GM12878 (cell line): ENCODE measurements around the gene DCAF8. TPM values are rescaled to one million over a fixed set of nuclear protein-coding genes. Genes with fewer than 3 reads are reported as not detected.

ENCODE experiments used
- ATAC-seq: fragments of 200-7000 bp; cut with Tn5 transposase; 3 replicates; pipeline ENCODE4 v1.9.1; 2020; ENCODE audit warnings: mild to moderate bottlenecking, moderate library complexity
- BruUV-seq: library from RNA; stranded (reverse); fragments of 400-500 nt; replicated peaks from 2 replicates; lab custom pipeline; 2021; lab: Mats Ljungman, UMichigan
- CTCF ChIA-PET: fragments of 300-600 bp; sonication (Branson Sonifier 250); formaldehyde crosslinking; extraction: SDS; loops from one replicate; lab custom pipeline; 2021; ENCODE audit warnings: inconsistent platforms; lab: Yijun Ruan, JAX
- POLR2A ChIA-PET: fragments of 350-600 bp; formaldehyde crosslinking; extraction: SDS; loops from one replicate; lab custom pipeline; 2021; ENCODE audit warnings: inconsistent platforms; lab: Charles Lee
- RAD21 ChIA-PET: fragments of 300-600 bp; sonication (Branson Sonifier 250); formaldehyde crosslinking; loops from one replicate; lab custom pipeline; 2023; ENCODE audit warnings: antibody characterized with exemption; ENCODE audit not compliant: unreplicated experiment; lab: Charles Lee
- SMC1A ChIA-PET: fragments of 300-600 bp; sonication (Branson Sonifier 250); formaldehyde crosslinking; loops from one replicate; lab custom pipeline; 2023; ENCODE audit not compliant: unreplicated experiment, uncharacterized antibody; lab: Charles Lee
- DNase-seq: peaks from one replicate; pipeline ENCODE4 v3.0.0-alpha.2; 2011; ENCODE audit warnings: low read depth, low spot score
- FAIRE-seq: peaks from 3 replicates; lab custom pipeline; 2011; peaks lifted over from hg19 to GRCh38; lab: Jason Lieb, UNC
- H2AFZ ChIP-seq: 2 replicates; pipeline ENCODE4 v1.6.0; 2011; ENCODE audit warnings: low read depth, low read length, control low read depth; ENCODE audit not compliant: control insufficient read depth
- H3K27ac ChIP-seq: 2 replicates; pipeline ENCODE4 v1.5.1; 2011; ENCODE audit warnings: control low read depth; ENCODE audit not compliant: control insufficient read depth, insufficient read depth
- H3K27me3 ChIP-seq, 2 experiments: replicated peaks in 1 of 2; 2 replicates each; pipeline versions ENCODE4 v1.6.0 to v1.6.1; 2011; ENCODE audit warnings: low read length in 1 of 2; ENCODE audit not compliant: control insufficient read depth in 2 of 2, insufficient read depth in 2 of 2
- H3K36me3 ChIP-seq, 2 experiments: 2 replicates each; pipeline ENCODE4 v1.5.1; 2011; ENCODE audit warnings: low read length in 1 of 2; ENCODE audit not compliant: control insufficient read depth in 2 of 2, insufficient read depth in 2 of 2
- H3K4me1 ChIP-seq: 2 replicates; pipeline ENCODE4 v1.6.1; 2011; ENCODE audit warnings: mild to moderate bottlenecking, low read length, moderate library complexity, mixed read lengths; ENCODE audit not compliant: control insufficient read depth, insufficient read depth
- H3K4me2 ChIP-seq: 2 replicates; pipeline ENCODE4 v1.6.0; 2011; ENCODE audit warnings: control low read depth; ENCODE audit not compliant: control insufficient read depth, insufficient read depth
- H3K4me3 ChIP-seq: fragments of 200-600 bp; sonication (generic); 2 replicates; pipeline ENCODE4 v1.5.1; 2016
- H3K79me2 ChIP-seq: 2 replicates; pipeline ENCODE4 v1.6.0; 2011; ENCODE audit warnings: low read length; ENCODE audit not compliant: control insufficient read depth, insufficient read depth
- H3K9ac ChIP-seq: 2 replicates; pipeline ENCODE4 v1.8.0; 2011; ENCODE audit warnings: low read length, control low read depth, mixed read lengths; ENCODE audit not compliant: control insufficient read depth, insufficient read depth
- H3K9me3 ChIP-seq: replicated peaks from 3 replicates; pipeline ENCODE4 v1.5.1; 2011; ENCODE audit warnings: mild to moderate bottlenecking, low read length; ENCODE audit not compliant: control insufficient read depth, insufficient read depth
- H4K20me1 ChIP-seq: 2 replicates; pipeline ENCODE4 v1.6.0; 2011; ENCODE audit not compliant: control insufficient read depth, insufficient read depth
- BCL3 ChIP-seq: IDR thresholded peaks from 2 replicates; pipeline ENCODE4 v1.6.1; 2011; ENCODE audit warnings: borderline replicate concordance, low read depth, mild to moderate bottlenecking, moderate library complexity, low read length; ENCODE audit not compliant: insufficient read depth, poor library complexity, severe bottlenecking
- CEBPB ChIP-seq, 2 experiments: fragments of 150-350 bp in 1 of 2; IDR thresholded peaks; 2 replicates each; pipeline ENCODE4 v1.6.1; 2012 to 2014; ENCODE audit warnings: low read depth in 2 of 2, low read length in 2 of 2, borderline replicate concordance in 1 of 2, inconsistent platforms in 1 of 2
- CHD4 ChIP-seq: fragments of 200-600 bp; sonication (generic); IDR thresholded peaks from 2 replicates; pipeline ENCODE4 v1.6.1; 2016; ENCODE audit warnings: mild to moderate bottlenecking
- HDAC6 ChIP-seq: fragments of 200-600 bp; sonication (generic); IDR thresholded peaks from one replicate; pipeline ENCODE4 v1.8.0; 2017; ENCODE audit warnings: antibody characterized with exemption; ENCODE audit not compliant: unreplicated experiment
- NFXL1 ChIP-seq: fragments of 450-650 bp; IDR thresholded peaks from 2 replicates; pipeline ENCODE4 v1.6.1; 2017; ENCODE audit warnings: antibody characterized with exemption, mild to moderate bottlenecking, borderline replicate concordance
- NR2C1 ChIP-seq: fragments of 450-650 bp; IDR thresholded peaks from 2 replicates; pipeline ENCODE4 v1.6.1; 2017; ENCODE audit warnings: antibody characterized with exemption, mild to moderate bottlenecking, moderate library complexity
- PML ChIP-seq: IDR thresholded peaks from 2 replicates; pipeline ENCODE4 v1.6.1; 2012; ENCODE audit warnings: low read length, inconsistent platforms
- RBBP5 ChIP-seq: fragments of 200-600 bp; sonication (generic); conservative IDR thresholded peaks from 2 replicates; pipeline ENCODE4 v1.6.1; 2016
- SKIL ChIP-seq: fragments of 450-650 bp; IDR thresholded peaks from 2 replicates; pipeline ENCODE4 v1.6.1; 2017; ENCODE audit warnings: mild to moderate bottlenecking, low read depth, inconsistent platforms; ENCODE audit not compliant: poor library complexity, severe bottlenecking
- SMC3 ChIP-seq: IDR thresholded peaks from 2 replicates; pipeline ENCODE4 v1.6.1; 2011; ENCODE audit warnings: low read length, improper control_type of control experiment, borderline replicate concordance
- SRF ChIP-seq, 2 experiments: IDR thresholded peaks; 2 replicates each; pipeline ENCODE4 v1.6.1; 2011; ENCODE audit warnings: low read depth in 2 of 2, low read length in 2 of 2, mild to moderate bottlenecking in 1 of 2, moderate library complexity in 1 of 2
- ZSCAN29 ChIP-seq: fragments of 450-650 bp; IDR thresholded peaks from 2 replicates; pipeline ENCODE4 v1.6.1; 2017; ENCODE audit warnings: mild to moderate bottlenecking, moderate library complexity
- WGBS: methylation state at CpG from one replicate; pipeline ENCODE4 v1.1.6; 2016; ENCODE audit warnings: low lambda C conversion rate; ENCODE audit not compliant: insufficient replicate concordance, insufficient coverage; ENCODE audit errors: missing lambda C conversion rate; 5-methylcytosine and 5-hydroxymethylcytosine counted together
- in situ Hi-C: fragments of 300-500 bp; cut with MboI; formaldehyde crosslinking; loops from 9 replicates; pipeline ENCODE4 v1.14.3; 2018; ENCODE audit warnings: mixed read lengths
- intact Hi-C: fragments of 100-400 bp; cut with micrococcal nuclease; formaldehyde crosslinking; loops from one replicate; pipeline ENCODE4 v1.14.2; 2022; ENCODE audit not compliant: unreplicated experiment
- polyA plus RNA-seq, 11 experiments: library from polyadenylated mRNA; depleted of rRNA in 4 of 11; unstranded in 6 of 11; stranded (reverse) in 5 of 11; fragments of >200 nt; fragmentation: Nextera tagmentation in 4 of 11; fragmentation: Illumina TruSeq in 1 of 11; extraction: Ambion mirVana in 4 of 11; extraction: Trizol in 1 of 11; gene quantifications; 1 replicate in 1 of 11; 2 replicates in 10 of 11; pipeline versions ENCODE4 v1.2.1 to v1.2.3, GENCODE V29; 2011 to 2016; ENCODE audit warnings: inconsistent platforms in 2 of 11, missing spikeins in 2 of 11, low read depth in 1 of 11
- total RNA-seq, 4 experiments: library from RNA; depleted of rRNA in 3 of 4; stranded (reverse); fragments of >200 nt in 3 of 4; fragmentation: Illumina TruSeq in 1 of 4; extraction: Trizol in 1 of 4; gene quantifications; 2 replicates each; pipeline versions ENCODE4 v1.2.1 to v1.2.3, GENCODE V29; 2013 to 2021

Gene DCAF8
- total and polyA plus RNA-seq, 10 of the 15 experiments (the other 5 are each of a cell fraction or from before 2014, with no cell fraction given) = 10.4 to 152 (median 84.6) TPM

- Histone ChIP-seq H3K4me2 (no peak overlapping the region), H3K27ac (no peak overlapping the region), H4K20me1 (no peaks in the 10 kb centered on the region), H3K27me3 (no peaks in the 10 kb centered on the region), H3K79me2 (no peaks in the 10 kb centered on the region), H3K36me3 (no peaks in the 10 kb centered on the region), H3K4me3 (no peak overlapping the region), H3K4me1 (peaks cover 4% of the 10 kb centered on the region; the same call in 1 of the 2 replicates), H3K9ac (no peak overlapping the region), H2AFZ (no peak overlapping the region), H3K9me3 (no peaks in the 10 kb centered on the region)
- 35% methylated on average over 7 of the region's 7 CpGs for WGBS
- ChIA-PET POLR2A (interaction anchor here (0.6 kb wide), 1 partner anchor 164 kb away, joined by 5 read pairs; no protein-coding TSS in a partner anchor), CTCF (interaction anchor here (0.7 to 8.7 kb wide), 8 partner anchors 17 to 190 kb away, joined by 3 to 273 read pairs (median 4); no protein-coding TSS in a partner anchor), RAD21 (interaction anchor here (1.0 to 2.2 kb wide), 2 partner anchors 66 to 106 kb away, joined by 4 to 8 read pairs; no protein-coding TSS in a partner anchor), SMC1A (no interaction called here)
- no peak; the same call in 2 of the 3 replicates for ATAC-seq
- in situ Hi-C loops (no loop called here), intact Hi-C loops (no loop called here)
- DNase-seq = no peak
- FAIRE-seq = no peak
- TF ChIP-seq SMC3 = no peak
- TF ChIP-seq NFXL1 = no peak
- TF ChIP-seq NR2C1 = no peak
- no peak for TF ChIP-seq RBBP5
- TF ChIP-seq SRF (IDR thresholded peaks at IDR 0.05; ENCODE audit: low read depth in 2 of 2, low read length in 2 of 2) = no peak
- TF ChIP-seq HDAC6 = no peak
- no peak for TF ChIP-seq BCL3
- TF ChIP-seq ZSCAN29 = no peak
- TF ChIP-seq PML = no peak
- TF ChIP-seq SKIL = no peak
- no peak for TF ChIP-seq CEBPB (IDR thresholded peaks at IDR 0.05; ENCODE audit: borderline replicate concordance in 1 of 2, low read depth in 2 of 2, low read length in 2 of 2)
- TF ChIP-seq CHD4 = no peak
- BruUV-seq = no TSS peak
These were observed 76.1 kb downstream of the DCAF8 start for GRCh38 chr1:160186246-160186645.
